Left lung (tissue), 10 donors: ENCODE measurements around the gene FPR2. TPM values are rescaled to one million over a fixed set of nuclear protein-coding genes. Genes with fewer than 3 reads are reported as not detected.

Source experiments
- ATAC-seq: fragments of 200-7000 bp; cut with Tn5 transposase; one replicate; pipeline ENCODE4 v1.9.1; 2020; ENCODE audit warnings: moderate library complexity
- DNase-seq, 4 donors: peaks; one replicate each; pipeline ENCODE4 v3.0.0-alpha.2; 2013 to 2020
- H3K27ac ChIP-seq, 2 donors: fragments of 200-600 bp; sonication (generic) in 1 of 2; one replicate each; pipeline versions ENCODE4 v1.5.0 to v1.8.0; 2020 to 2021
- H3K27me3 ChIP-seq, 2 donors: fragments of 200-600 bp; sonication (generic) in 1 of 2; one replicate each; pipeline versions ENCODE4 v1.5.0 to v1.8.0; 2020 to 2021
- H3K36me3 ChIP-seq, 2 donors: fragments of 200-600 bp; sonication (generic) in 1 of 2; one replicate each; pipeline versions ENCODE4 v1.5.0 to v1.8.0; 2020 to 2021
- H3K4me1 ChIP-seq, 2 donors: fragments of 200-600 bp; one replicate each; pipeline ENCODE4 v1.8.0; 2021
- H3K4me3 ChIP-seq, 2 donors: fragments of 200-600 bp; sonication (generic) in 1 of 2; one replicate each; pipeline versions ENCODE4 v1.5.0 to v1.8.0; 2020 to 2021; ENCODE audit warnings: mild to moderate bottlenecking in 1 of 2
- H3K9me3 ChIP-seq, 2 donors: fragments of 200-600 bp; sonication (generic) in 1 of 2; one replicate each; pipeline versions ENCODE4 v1.5.0 to v1.8.0; 2020 to 2021
- intact Hi-C, 2 donors: fragments of 100-400 bp; cut with DNase I; formaldehyde crosslinking; loops; one replicate each; pipeline versions ENCODE4 v1.11.2 to v1.14.2; 2022
- polyA plus RNA-seq, 6 donors: library from polyadenylated mRNA; unstranded; fragments of 120-200 nt; gene quantifications; one replicate each; pipeline ENCODE4 v1.2.1, GENCODE V29; 2013; ENCODE audit not compliant: insufficient read length in 6 of 6
- total RNA-seq, 2 donors: library from RNA; stranded (reverse); fragmentation: NEBNext Ultra II Directional; extraction: Animal tissue kit (Norgen Biotek cat#: 25700); gene quantifications; one replicate each; pipeline ENCODE4 v1.2.1, GENCODE V29; 2021
- TF ChIP-seq, protein P1 (sequence below), 2 donors: fragments of 200-600 bp; sonication (generic) in 1 of 2; IDR thresholded peaks; one replicate each; pipeline versions ENCODE4 v1.5.0 to v1.8.0; 2021; ENCODE audit warnings: antibody characterized with exemption in 2 of 2
- donor health status: DM: no; HTN: yes; CAD: no.
- donor health status: DM: no; HTN: no; CAD: no.

FPR2 gene
- total and polyA plus RNA-seq, 8 donors = 0.14 to 41.7 (median 0.29) TPM

DNA sequence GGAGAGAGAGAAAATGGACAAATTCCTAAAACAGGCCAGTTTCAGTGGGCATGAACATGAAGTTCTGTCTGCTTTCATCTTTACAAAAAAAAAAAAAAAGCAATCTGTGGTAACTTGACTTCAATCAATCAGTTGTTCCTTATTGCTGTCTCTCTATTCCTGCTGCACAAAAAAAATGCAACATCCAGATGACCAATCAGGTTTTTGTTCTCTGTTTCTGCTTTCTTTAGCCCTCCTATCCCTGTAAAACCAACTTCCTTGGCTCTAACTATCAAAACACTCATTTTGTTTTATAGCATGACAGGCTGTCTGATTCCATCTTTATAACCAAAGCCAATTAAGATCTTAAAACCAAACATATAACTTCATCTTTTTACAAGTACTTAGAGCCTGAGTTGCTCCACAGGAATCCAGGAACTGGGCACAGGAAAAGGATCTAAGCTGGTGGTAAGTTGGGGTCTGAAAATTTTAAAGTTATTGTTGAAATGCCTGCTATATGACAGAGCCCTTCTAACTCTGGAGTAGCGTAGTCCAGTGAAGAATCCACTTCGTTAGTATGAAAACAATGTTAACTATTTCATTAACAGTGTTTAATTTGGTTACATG, 34.0 kb downstream of the FPR2 start, which contains the start of gene FPR3:
Gene FPR3 (plus strand): TSS at position 273 of the 606 bp plus-strand sequence. CDS start 28,592 bp downstream, outside the sequence.
- Histone ChIP-seq H3K27ac (peak within 1 kb of the TSS; percentile 42 to 47), H3K4me3 (peak within 1 kb of the TSS in 1 of 2 donors; percentile 33), H3K4me1 (peaks cover 9 to 20% of the 10 kb centered on the region in 2 donors), H3K9me3 (no peaks in the 10 kb centered on the region), H3K27me3 (no peaks in the 10 kb centered on the region), H3K36me3 (no peaks in the 10 kb centered on the region)
- TF ChIP-seq, protein P1, sequence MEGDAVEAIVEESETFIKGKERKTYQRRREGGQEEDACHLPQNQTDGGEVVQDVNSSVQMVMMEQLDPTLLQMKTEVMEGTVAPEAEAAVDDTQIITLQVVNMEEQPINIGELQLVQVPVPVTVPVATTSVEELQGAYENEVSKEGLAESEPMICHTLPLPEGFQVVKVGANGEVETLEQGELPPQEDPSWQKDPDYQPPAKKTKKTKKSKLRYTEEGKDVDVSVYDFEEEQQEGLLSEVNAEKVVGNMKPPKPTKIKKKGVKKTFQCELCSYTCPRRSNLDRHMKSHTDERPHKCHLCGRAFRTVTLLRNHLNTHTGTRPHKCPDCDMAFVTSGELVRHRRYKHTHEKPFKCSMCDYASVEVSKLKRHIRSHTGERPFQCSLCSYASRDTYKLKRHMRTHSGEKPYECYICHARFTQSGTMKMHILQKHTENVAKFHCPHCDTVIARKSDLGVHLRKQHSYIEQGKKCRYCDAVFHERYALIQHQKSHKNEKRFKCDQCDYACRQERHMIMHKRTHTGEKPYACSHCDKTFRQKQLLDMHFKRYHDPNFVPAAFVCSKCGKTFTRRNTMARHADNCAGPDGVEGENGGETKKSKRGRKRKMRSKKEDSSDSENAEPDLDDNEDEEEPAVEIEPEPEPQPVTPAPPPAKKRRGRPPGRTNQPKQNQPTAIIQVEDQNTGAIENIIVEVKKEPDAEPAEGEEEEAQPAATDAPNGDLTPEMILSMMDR (IDR thresholded peaks at IDR 0.05) = no peak
- ATAC-seq (no peak), DNase-seq (no peak)
- intact Hi-C loops = no loop called here

DNA sequence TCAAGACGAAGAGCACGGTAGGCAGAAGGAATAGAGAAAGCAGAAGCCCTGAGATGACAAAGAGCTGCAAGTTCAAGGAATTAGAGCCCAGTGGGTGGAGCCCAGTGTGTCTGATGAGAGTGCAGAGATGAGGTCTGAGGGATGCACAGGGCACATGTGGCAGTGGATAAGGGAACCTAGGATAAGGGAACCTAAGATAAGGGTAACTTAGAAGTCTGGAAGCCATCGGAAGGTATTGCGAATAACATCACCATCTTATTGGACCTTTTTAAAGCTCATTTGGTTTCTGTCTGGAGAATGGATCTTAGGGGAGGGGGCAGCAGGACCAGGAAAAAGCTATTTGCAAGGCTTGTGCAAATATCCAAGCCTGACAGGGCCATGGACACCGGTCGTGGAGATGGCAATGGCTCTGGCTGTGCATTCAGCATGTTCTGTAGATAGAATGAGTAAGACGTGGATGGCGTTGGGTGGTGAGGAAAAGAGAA, 35.3 kb downstream of the FPR2 start:
- DNase-seq (peak in 1 of 4 donors; percentile 67), ATAC-seq (peak; percentile 46)
- TF ChIP-seq, protein P1 (IDR thresholded peaks at IDR 0.05) = no peak
- intact Hi-C loops = no loop called here
- Histone ChIP-seq H3K4me1 (peaks cover 14 to 31% of the 10 kb centered on the region in 2 donors), H3K4me3 (peak overlapping the region in 1 of 2 donors; percentile 33), H3K27me3 (no peaks in the 10 kb centered on the region), H3K27ac (peak overlapping the region; percentile 84 to 87), H3K9me3 (no peaks in the 10 kb centered on the region), H3K36me3 (no peaks in the 10 kb centered on the region)

DNA sequence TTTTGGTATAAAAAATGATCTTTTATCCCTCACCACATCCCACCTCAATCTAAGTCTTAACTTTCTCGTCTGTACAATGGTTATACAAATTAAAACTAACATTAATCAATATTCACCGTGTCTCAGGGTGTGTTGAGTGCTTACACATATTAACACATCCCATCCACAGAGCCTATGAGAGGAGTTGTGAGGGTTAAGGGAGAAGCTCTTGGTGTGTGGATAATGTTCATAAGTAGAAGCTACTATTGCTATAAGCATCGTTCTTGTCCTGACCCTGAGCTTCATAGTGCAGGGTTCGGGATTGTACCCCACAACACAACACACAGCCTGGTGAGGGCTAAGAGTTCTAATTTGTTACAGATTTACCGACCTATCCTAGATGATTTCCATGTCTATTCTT, 36.5 kb downstream of the FPR2 start:
- Histone ChIP-seq H3K9me3 (no peaks in the 10 kb centered on the region), H3K27ac (peak overlapping the region; percentile 84 to 87), H3K4me1 (peaks cover 14 to 31% of the 10 kb centered on the region in 2 donors), H3K27me3 (no peaks in the 10 kb centered on the region), H3K36me3 (no peaks in the 10 kb centered on the region), H3K4me3 (peak overlapping the region in 1 of 2 donors; percentile 33)
- intact Hi-C loops = no loop called here
- ATAC-seq (no peak), DNase-seq (no peak)
- TF ChIP-seq, protein P1 (IDR thresholded peaks at IDR 0.05) = no peak

DNA sequence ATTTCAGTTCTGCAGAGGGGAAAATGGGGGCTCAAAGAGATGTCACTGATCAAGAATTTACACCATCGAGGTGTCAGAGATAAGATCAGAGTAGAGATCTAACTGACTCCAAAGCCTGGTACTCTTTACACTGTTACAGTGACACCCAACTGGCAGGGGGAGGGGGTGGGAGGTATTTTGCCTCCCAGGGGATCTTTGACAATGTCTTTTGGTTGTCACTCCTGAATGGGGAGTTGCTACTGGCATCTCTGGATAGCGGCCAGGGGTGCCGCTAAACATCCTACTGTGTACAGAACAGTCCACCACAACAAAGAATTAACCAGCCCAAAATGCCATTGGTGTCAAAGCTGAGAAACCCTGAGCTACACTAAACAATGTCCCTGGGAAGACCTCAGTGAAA, 37.1 kb downstream of the FPR2 start:
- ATAC-seq (no peak), DNase-seq (no peak)
- intact Hi-C loops = no loop called here
- Histone ChIP-seq H3K9me3 (no peaks in the 10 kb centered on the region), H3K27ac (peak overlapping the region; percentile 84 to 87), H3K27me3 (no peaks in the 10 kb centered on the region), H3K4me3 (peak overlapping the region in 1 of 2 donors; percentile 33), H3K36me3 (no peaks in the 10 kb centered on the region), H3K4me1 (peaks cover 14 to 36% of the 10 kb centered on the region in 2 donors)
- TF ChIP-seq, protein P1 (IDR thresholded peaks at IDR 0.05) = no peak

DNA sequence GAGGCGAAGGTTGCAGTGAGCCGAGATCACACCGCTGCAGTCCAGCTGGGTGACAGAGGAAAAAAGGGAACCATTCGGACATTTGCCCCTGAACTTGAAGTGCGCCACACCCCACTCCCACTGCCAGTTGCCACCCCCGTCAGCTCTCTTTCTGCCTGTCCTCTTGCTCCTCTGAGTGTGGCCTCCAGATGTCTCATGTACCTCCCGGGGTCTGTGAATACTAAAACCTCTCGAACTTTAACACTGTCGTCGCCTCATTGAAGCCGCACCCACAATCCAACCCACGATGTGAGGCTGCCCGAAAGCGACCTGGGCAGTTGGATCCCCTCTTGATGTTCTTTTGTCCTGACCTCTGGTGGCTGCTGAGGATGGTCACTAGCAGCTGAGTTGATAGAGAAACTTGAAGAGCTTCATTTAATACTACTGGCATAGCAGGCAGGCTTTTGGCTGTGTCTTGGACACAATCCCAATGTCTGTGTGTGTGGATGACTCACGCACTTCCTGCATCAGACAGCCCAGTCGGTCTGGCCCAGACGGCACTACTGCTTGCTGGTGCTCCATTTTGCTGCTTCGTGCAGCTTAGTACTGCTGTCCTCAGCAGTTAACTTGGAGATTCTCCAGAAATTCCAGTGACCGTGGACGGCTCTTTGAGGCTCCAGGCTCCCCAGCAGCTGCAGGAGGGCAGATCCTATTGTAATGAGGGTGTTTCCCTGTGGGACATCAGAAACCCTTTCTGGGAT, 38.2 kb downstream of the FPR2 start:
- peak; percentile 88 for ATAC-seq
- peak overlapping the region; percentile 84 to 87 for H3K27ac ChIP-seq
- H3K36me3 ChIP-seq = no peaks in the 10 kb centered on the region
- H3K27me3 ChIP-seq = no peaks in the 10 kb centered on the region
- no peak overlapping the region for H3K4me3 ChIP-seq
- H3K9me3 ChIP-seq = peaks cover 0 to 1% of the 10 kb centered on the region in 2 donors
- intact Hi-C loops = no loop called here
- TF ChIP-seq, protein P1 (IDR thresholded peaks at IDR 0.05) = peak in 1 of 2 donors; percentile 10
- peaks cover 14 to 39% of the 10 kb centered on the region in 2 donors for H3K4me1 ChIP-seq
- DNase-seq = peak in 3 of 4 donors; percentile 73 to 91 (median 89)
